SK-N-SH treated with all-trans-retinoic acid at 6 μM for 48 hours (cell line): Measurements from ENCODE around the gene UCK1.

ENCODE experiments used
- ARNTL ChIP-seq: fragments of 450-650 bp; formaldehyde crosslinking; IDR thresholded peaks from 2 replicates; pipeline ENCODE4 v1.5.0; 2020; ENCODE audit warnings: low read depth, mild to moderate bottlenecking, moderate library complexity, borderline replicate concordance
- CSDC2 ChIP-seq: fragments of 250-450 bp; sonication (Bioruptor Pico); IDR thresholded peaks from 2 replicates; pipeline ENCODE4 v1.5.0; 2020; ENCODE audit warnings: mild to moderate bottlenecking, moderate library complexity
- CSRNP3 ChIP-seq: fragments of 250-450 bp; sonication (Bioruptor Pico); IDR thresholded peaks from 2 replicates; pipeline ENCODE4 v1.5.1; 2021; ENCODE audit warnings: mild to moderate bottlenecking, moderate library complexity
- ISL1 ChIP-seq: fragments of 250-450 bp; sonication (Bioruptor Pico); IDR thresholded peaks from 2 replicates; pipeline ENCODE4 v2.1.2; 2022; ENCODE audit warnings: mild to moderate bottlenecking, moderate library complexity
- OSR1 ChIP-seq: fragments of 250-450 bp; sonication (Bioruptor Pico); IDR thresholded peaks from 2 replicates; pipeline ENCODE4 v1.8.0; 2022; ENCODE audit warnings: moderate library complexity, mild to moderate bottlenecking, inconsistent platforms
- PATZ1 ChIP-seq: fragments of 250-450 bp; sonication (Bioruptor Pico); IDR thresholded peaks from 2 replicates; pipeline ENCODE4 v1.8.0; 2020; ENCODE audit warnings: mild to moderate bottlenecking, moderate library complexity, borderline replicate concordance
- POU6F1 ChIP-seq: fragments of 250-450 bp; sonication (Bioruptor Pico); IDR thresholded peaks from 2 replicates; pipeline ENCODE4 v1.8.0; 2021; ENCODE audit warnings: low read depth, mild to moderate bottlenecking, moderate library complexity, borderline replicate concordance
- RARB ChIP-seq: fragments of 250-450 bp; sonication (Bioruptor Pico); IDR thresholded peaks from 2 replicates; pipeline ENCODE4 v1.8.0; 2021; ENCODE audit warnings: mild to moderate bottlenecking, moderate library complexity
- SNAI2 ChIP-seq: fragments of 250-450 bp; sonication (Bioruptor Pico); IDR thresholded peaks from 2 replicates; pipeline ENCODE4 v1.5.0; 2020; ENCODE audit warnings: mild to moderate bottlenecking, moderate library complexity
- TSHZ2 ChIP-seq: fragments of 250-450 bp; sonication (Bioruptor Pico); IDR thresholded peaks from 2 replicates; pipeline ENCODE4 v1.5.0; 2020; ENCODE audit warnings: mild to moderate bottlenecking, moderate library complexity
- ZFP3 ChIP-seq: fragments of 250-450 bp; sonication (Bioruptor Pico); IDR thresholded peaks from 2 replicates; pipeline ENCODE4 v1.5.0; 2020; ENCODE audit warnings: mild to moderate bottlenecking, moderate library complexity
- ZNF565 ChIP-seq: fragments of 450-650 bp; formaldehyde crosslinking; conservative IDR thresholded peaks from 2 replicates; pipeline ENCODE4 v1.5.0; 2020; ENCODE audit warnings: low read depth, mild to moderate bottlenecking, moderate library complexity

- no peak for TF ChIP-seq CSDC2 (CRISPR knock-in tag)
- no peak for TF ChIP-seq PATZ1 (CRISPR knock-in tag)
- TF ChIP-seq SNAI2 (CRISPR knock-in tag): no peak
- no peak for TF ChIP-seq CSRNP3
- TF ChIP-seq ISL1 (CRISPR knock-in tag): no peak
- no peak for TF ChIP-seq ZNF565 (CRISPR knock-in tag)
- TF ChIP-seq OSR1 (CRISPR knock-in tag): no peak
- TF ChIP-seq ZFP3 (CRISPR knock-in tag): no peak
- no peak for TF ChIP-seq POU6F1
- TF ChIP-seq RARB (CRISPR knock-in tag): no peak
- TF ChIP-seq TSHZ2 (CRISPR knock-in tag): no peak
- no peak for TF ChIP-seq ARNTL (CRISPR knock-in tag)
Observed at GRCh38 chr9:131483319-131484050, 47.6 kb downstream of the UCK1 start.
